Body of pancreas (tissue), 4 donors: ENCODE data around the gene TRIM47. TPM values are rescaled to one million over a fixed set of nuclear protein-coding genes. Genes with fewer than 3 reads are reported as not detected.

ENCODE experiments used
- ATAC-seq: fragments of 150-250 bp; one replicate; pipeline ENCODE4 v1.9.1; 2016
- DNase-seq, 4 donors: peaks; one replicate each; pipeline ENCODE4 v3.0.0-alpha.2; 2019
- H3K27ac ChIP-seq, 4 donors: fragments of 200-600 bp; sonication (generic); 1 replicate in 3 of 4; 2 replicates in 1 of 4; pipeline versions ENCODE4 v1.5.1 to v1.6.1; 2016 to 2019; ENCODE audit warnings: mild to moderate bottlenecking in 1 of 4, mixed read lengths in 1 of 4, moderate library complexity in 1 of 4
- H3K27me3 ChIP-seq, 2 donors: fragments of 200-600 bp; sonication (generic); one replicate each; pipeline ENCODE4 v1.6.0; 2016; ENCODE audit warnings: mild to moderate bottlenecking in 1 of 2
- H3K36me3 ChIP-seq, 2 donors: fragments of 200-600 bp; sonication (generic); replicated peaks in 1 of 2; 2 replicates each; pipeline ENCODE4 v1.5.1; 2016; ENCODE audit warnings: low read depth in 2 of 2; ENCODE audit not compliant: insufficient read depth in 1 of 2
- H3K4me1 ChIP-seq: fragments of 200-600 bp; sonication (generic); one replicate; pipeline ENCODE4 v1.6.0; 2016
- H3K4me3 ChIP-seq, 2 donors: fragments of 200-600 bp; sonication (generic); 1 replicate in 1 of 2; 2 replicates in 1 of 2; pipeline ENCODE4 v1.5.1; 2016 to 2019
- H3K9me3 ChIP-seq, 3 donors: fragments of 200-600 bp; sonication (generic); 1 replicate in 2 of 3; 2 replicates in 1 of 3; pipeline ENCODE4 v1.5.1; 2016
- POLR2A ChIP-seq, 3 donors: fragments of 450-650 bp; IDR thresholded peaks; one replicate each; pipeline ENCODE4 v1.6.1; 2016; ENCODE audit warnings: antibody characterized with exemption in 3 of 3, mild to moderate bottlenecking in 2 of 3
- WGBS, 2 donors: methylation state at CpG; one replicate each; pipeline ENCODE4 v1.1.5; 2017; 5-methylcytosine and 5-hydroxymethylcytosine counted together
- intact Hi-C: fragments of 100-400 bp; cut with DNase I; formaldehyde crosslinking; loops from one replicate; pipeline ENCODE4 v1.15.1; 2023
- total RNA-seq, 2 donors: library from RNA; depleted of rRNA; stranded (reverse); fragments of >200 nt; gene quantifications; one replicate each; pipeline ENCODE4 v1.1.0, GENCODE V29; 2016
- TF ChIP-seq, protein P1 (sequence below), 7 experiments: fragments of 450-650 bp in 4 of 7; fragments of 200-600 bp in 3 of 7; sonication (generic) in 3 of 7; IDR thresholded peaks; one replicate each; pipeline ENCODE4 v1.5.1; 2016 to 2019; ENCODE audit warnings: antibody characterized with exemption in 7 of 7

TRIM47 gene
- total RNA-seq, 2 donors from 2014 or later, result 39.6 to 41.8 TPM

DNA sequence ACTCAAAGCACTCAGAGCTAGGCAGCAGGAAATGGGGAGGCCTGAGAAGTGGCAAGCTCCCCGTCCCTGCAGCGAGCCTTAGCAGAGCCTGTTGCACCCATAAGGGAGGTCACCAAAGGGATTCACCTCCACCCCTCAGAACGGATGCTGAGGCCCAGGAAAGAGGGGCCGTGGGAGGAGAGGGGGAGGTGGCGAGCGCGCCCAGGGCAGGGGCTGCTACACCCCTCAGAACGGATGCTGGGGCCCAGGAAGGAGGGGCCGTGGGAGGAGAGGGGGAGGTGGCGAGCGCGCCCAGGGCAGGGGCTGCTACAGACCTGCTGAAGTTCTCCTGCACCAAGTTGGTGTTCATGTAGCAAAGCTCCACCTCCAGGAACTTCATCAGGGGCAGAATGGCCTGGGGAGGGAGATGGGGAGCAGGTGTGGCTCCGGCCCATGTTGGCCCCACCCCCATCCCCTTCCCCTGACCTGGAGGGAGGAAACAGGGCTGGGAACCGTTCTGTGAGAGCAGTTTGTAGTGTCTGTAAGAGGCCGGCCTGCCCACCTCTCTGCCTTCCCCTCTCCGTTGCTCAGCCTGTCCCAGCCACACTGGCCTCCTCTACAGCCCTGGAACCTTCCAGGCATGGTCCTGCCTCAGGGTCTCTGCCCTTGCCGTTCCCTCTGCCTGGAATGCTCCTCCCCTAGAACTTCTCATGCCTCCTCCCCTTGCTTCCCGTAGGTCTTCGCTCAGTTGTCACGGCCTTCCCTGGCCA lies 45.6 kb downstream of the TRIM47 start:
- H3K36me3 ChIP-seq, result no peaks in the 10 kb centered on the region
- WGBS, 2 donors, result 64 to 75% methylated on average over 15 to 20 of the region's 20 CpGs
- intact Hi-C loops, result no loop called here
- ATAC-seq, result no peak
- no peak for DNase-seq
- H3K4me3 ChIP-seq, result no peak overlapping the region
- no peaks in the 10 kb centered on the region for H3K9me3 ChIP-seq
- TF ChIP-seq POLR2A (IDR thresholded peaks at IDR 0.05), result no peak
- TF ChIP-seq, protein P1, sequence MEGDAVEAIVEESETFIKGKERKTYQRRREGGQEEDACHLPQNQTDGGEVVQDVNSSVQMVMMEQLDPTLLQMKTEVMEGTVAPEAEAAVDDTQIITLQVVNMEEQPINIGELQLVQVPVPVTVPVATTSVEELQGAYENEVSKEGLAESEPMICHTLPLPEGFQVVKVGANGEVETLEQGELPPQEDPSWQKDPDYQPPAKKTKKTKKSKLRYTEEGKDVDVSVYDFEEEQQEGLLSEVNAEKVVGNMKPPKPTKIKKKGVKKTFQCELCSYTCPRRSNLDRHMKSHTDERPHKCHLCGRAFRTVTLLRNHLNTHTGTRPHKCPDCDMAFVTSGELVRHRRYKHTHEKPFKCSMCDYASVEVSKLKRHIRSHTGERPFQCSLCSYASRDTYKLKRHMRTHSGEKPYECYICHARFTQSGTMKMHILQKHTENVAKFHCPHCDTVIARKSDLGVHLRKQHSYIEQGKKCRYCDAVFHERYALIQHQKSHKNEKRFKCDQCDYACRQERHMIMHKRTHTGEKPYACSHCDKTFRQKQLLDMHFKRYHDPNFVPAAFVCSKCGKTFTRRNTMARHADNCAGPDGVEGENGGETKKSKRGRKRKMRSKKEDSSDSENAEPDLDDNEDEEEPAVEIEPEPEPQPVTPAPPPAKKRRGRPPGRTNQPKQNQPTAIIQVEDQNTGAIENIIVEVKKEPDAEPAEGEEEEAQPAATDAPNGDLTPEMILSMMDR (IDR thresholded peaks at IDR 0.05), result no peak
- peaks cover 7% of the 10 kb centered on the region for H3K4me1 ChIP-seq
- no peaks in the 10 kb centered on the region for H3K27me3 ChIP-seq
- H3K27ac ChIP-seq, result peak overlapping the region in 2 of 4 donors; percentile 33 to 40

DNA sequence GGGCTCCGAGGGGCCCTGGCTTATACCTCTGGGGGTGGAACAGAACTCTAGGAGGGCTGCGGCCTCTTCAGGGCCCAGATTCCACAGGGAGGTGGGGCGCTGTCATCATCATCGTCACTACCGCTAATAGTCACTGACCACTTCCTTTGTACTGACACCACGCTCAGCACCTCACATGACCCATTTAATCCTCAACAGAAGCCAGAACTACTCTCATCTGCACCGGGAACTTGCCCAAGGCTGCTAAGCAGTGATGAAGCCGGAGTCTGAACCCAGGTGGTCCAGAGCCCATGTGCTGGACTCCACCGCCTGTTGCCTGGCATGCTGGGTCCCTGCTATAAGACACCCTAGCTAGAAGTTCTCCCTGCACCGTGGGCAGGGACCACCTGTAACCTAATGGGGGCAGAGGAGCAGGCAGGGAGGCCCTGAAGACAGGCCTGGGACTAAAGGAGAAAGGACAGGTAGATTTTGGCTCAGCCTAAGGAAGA lies 46.2 kb downstream of the TRIM47 start:
- Histone ChIP-seq H3K27me3 (no peaks in the 10 kb centered on the region), H3K36me3 (no peaks in the 10 kb centered on the region), H3K4me1 (peaks cover 13% of the 10 kb centered on the region), H3K9me3 (no peaks in the 10 kb centered on the region), H3K4me3 (no peak overlapping the region), H3K27ac (peak overlapping the region in 2 of 4 donors; percentile 40 to 44)
- intact Hi-C loops, result no loop called here
- no peak for ATAC-seq
- no peak for TF ChIP-seq POLR2A (IDR thresholded peaks at IDR 0.05)
- TF ChIP-seq, protein P1 (IDR thresholded peaks at IDR 0.05), result no peak
- DNase-seq, result peak in 2 of 4 donors; percentile 10 to 68
- WGBS, 2 donors, result 80% methylated on average over 10 of the region's 10 CpGs

DNA sequence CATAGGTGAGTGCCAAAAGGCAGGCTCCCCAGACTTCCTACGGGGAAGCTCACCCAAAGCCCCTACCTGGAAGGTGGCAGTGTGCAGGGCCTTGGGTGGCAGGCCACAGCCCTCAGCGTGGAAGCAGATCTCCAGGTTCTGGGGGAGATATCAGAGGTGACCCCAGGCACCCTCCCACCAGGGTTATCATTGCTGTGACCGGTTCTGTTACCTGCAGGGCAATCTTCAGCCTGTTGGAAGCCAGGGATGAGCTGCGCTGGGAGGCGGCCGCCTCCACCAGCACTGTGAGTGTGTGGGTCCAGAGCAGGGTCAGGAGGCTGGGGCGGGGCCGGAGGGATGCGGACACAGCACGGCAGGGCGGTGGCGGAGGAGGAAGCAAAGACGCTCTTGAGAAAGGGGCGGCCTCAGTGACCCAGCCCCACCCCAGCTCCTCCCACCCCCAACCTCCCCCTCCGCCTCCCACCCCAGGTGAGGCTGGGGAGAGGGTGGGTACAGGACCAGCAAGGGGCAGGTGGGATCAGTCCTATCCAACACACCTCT lies 47.3 kb downstream of the TRIM47 start:
- WGBS, 2 donors, result 93 to 94% methylated on average over 12 to 14 of the region's 15 CpGs
- DNase-seq (no peak), ATAC-seq (no peak)
- Histone ChIP-seq H3K36me3 (no peaks in the 10 kb centered on the region), H3K27ac (no peak overlapping the region), H3K27me3 (no peaks in the 10 kb centered on the region), H3K4me3 (no peak overlapping the region), H3K4me1 (peaks cover 18% of the 10 kb centered on the region), H3K9me3 (no peaks in the 10 kb centered on the region)
- TF ChIP-seq POLR2A (IDR thresholded peaks at IDR 0.05), result no peak
- TF ChIP-seq, protein P1 (IDR thresholded peaks at IDR 0.05), result no peak
- intact Hi-C loops, result no loop called here

DNA sequence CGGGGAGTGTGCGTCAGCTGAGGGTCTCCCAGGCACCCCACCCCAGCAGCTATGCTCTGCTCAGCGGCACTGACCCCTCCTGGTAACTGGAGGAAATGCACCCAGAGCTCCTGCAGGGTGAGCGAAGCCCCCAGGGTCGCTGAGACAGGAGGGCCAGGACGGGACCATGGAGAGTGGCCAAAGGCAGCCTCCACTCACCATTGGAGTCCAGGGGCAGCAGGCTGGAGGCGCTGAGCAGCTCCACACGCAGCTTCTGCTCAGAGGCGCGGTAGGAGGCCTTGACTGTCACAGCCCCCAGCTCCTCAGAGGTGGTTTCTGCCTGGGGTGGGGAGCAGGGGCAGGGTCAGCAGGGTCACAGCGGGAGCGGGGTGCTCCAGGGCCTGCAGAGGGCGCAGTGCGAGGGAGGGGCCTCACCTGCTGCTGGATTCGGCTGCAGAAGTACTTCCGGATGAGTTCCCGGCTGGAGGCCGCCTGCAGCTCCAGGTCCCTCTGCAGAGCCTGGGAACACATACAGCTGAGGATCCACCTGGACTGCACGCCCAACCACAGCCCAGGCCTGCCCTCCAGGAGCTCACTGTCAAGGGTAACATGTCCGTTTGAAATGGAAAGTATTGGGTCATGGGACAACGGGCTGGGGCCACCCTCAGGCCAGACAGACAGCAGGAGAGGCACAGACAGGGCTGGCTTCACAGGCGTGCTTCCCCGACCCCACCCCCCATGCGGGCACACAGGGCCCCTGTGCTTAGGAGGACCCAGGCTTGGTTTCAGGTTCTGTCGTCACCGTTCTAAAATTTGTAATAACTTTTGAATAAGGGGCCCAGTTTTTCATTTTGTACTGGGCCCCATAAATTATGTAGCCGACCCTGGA lies 48.0 kb downstream of the TRIM47 start:
- intact Hi-C loops, result no loop called here
- Histone ChIP-seq H3K27ac (no peak overlapping the region), H3K4me3 (no peak overlapping the region), H3K27me3 (no peaks in the 10 kb centered on the region), H3K36me3 (no peaks in the 10 kb centered on the region), H3K9me3 (no peaks in the 10 kb centered on the region), H3K4me1 (peaks cover 18% of the 10 kb centered on the region)
- TF ChIP-seq, protein P1 (IDR thresholded peaks at IDR 0.05), result peak in 5 of 7 experiments; percentile 30 to 47 (median 36)
- no peak for TF ChIP-seq POLR2A (IDR thresholded peaks at IDR 0.05)
- ATAC-seq, result no peak
- WGBS, 2 donors, result 69 to 87% methylated on average over 11 to 27 of the region's 27 CpGs
- peak in 1 of 4 donors; percentile 46 for DNase-seq
